HFFc6 (cell line): ENCODE results near the gene NOMO2. TPM values are rescaled to one million over a fixed set of nuclear protein-coding genes. Genes with fewer than 3 reads are reported as not detected.

Source experiments
- microRNA-seq: library from miRNA; unstranded; fragments of <30 nt; microRNA quantifications from one replicate; pipeline ENCODE4, GENCODE V29; 2019
- total RNA-seq, 6 experiments: library from RNA; stranded (reverse); fragmentation: NEBNext Ultra II Directional; extraction: Animal tissue kit (Norgen Biotek cat#: 25700); gene quantifications; 2 replicates in 1 of 6; 3 replicates in 5 of 6; pipeline ENCODE4 v1.2.3, GENCODE V29; 2021

Gene NOMO2
- total RNA-seq, 6 experiments from 2014 or later, result 211 to 262 (median 239) TPM

Small RNA genes lying within 50 kb of the gene (microRNA-seq; reads per million reads assigned to microRNA genes)
- gene MIR3179-3, result not detected
- not detected for gene MIR3179-4
- gene MIR3180-3, result not detected
- not detected for gene MIR3670-3
- gene MIR3670-4, result not detected
- not detected for gene MIR6770-3

Other genes with a start within 250 kb of the NOMO2 start
- gene NPIPA8, start 225.4 kb downstream of the NOMO2 start, total RNA-seq, result 10 to 100 TPM in 5 of 6 experiments, 1 to 10 TPM in 1; 5.4 to 23.5 (median 16.3) TPM
- 1,000 to 10,000 TPM; 1,092 to 1,264 (median 1,201) TPM for gene RPS15A, start 228.2 kb upstream of the NOMO2 start, total RNA-seq
- 100 to 1,000 TPM in 5 of 6 experiments, 10 to 100 TPM in 1; 92.4 to 163 (median 147) TPM for gene ARL6IP1, start 239.5 kb upstream of the NOMO2 start, total RNA-seq